Muscle of back (tissue), 11 donors: Measurements from ENCODE around the gene THOC7. TPM values are rescaled to one million over a fixed set of nuclear protein-coding genes. Genes with fewer than 3 reads are reported as not detected.

Experiments
- DNase-seq, 3 donors: peaks; one replicate each; pipeline versions ENCODE4 v3.0.0 to v3.0.0-alpha.2; 2013
- polyA plus RNA-seq, 10 donors: library from polyadenylated mRNA; unstranded; fragments of 120-200 nt; gene quantifications; one replicate each; pipeline ENCODE4 v1.2.1, GENCODE V29; 2013; ENCODE audit not compliant: insufficient read length in 10 of 10

THOC7 gene
- polyA plus RNA-seq, 10 donors = 49.5 to 65.2 (median 57.3) TPM

DNA sequence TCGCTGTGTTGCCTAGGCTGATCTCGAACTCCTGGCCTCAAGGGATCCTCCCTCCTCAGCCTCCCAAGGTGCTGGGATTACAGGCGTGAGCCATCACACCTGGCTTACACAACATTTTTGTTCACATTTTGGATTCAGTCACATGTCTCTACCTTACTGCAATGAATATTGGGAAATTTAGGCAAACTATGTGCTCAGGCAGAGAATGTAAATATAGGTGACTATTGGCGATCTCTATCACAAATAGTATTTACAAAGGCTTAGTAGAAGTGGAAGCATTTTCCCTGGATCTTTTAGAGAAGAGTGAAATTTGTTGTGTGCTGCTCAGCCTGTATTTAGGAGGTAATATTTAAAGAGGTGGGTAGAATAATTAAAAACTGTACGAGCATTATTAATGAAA, 27.9 kb upstream of the THOC7 start:
- no peak for DNase-seq

DNA sequence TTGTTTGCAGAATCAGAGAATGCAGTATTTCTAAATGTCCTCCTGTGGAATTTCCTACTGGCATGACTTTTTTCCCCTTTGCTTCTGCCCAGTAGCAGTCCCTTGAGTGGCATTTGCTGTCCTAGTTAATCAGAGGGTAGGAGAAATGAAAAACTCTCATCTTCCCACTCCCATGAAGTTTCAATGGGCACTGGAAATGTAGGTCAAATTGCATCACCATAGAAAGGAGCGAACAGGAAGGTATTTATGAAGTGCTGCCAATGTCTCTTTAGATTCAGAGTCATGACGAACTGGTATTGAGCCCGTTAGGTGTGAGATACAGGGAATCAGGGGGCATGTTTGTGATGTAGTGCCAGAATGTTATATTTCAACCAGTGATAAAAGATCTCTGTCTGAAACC, 23.3 kb upstream of the THOC7 start:
- DNase-seq = no peak

DNA sequence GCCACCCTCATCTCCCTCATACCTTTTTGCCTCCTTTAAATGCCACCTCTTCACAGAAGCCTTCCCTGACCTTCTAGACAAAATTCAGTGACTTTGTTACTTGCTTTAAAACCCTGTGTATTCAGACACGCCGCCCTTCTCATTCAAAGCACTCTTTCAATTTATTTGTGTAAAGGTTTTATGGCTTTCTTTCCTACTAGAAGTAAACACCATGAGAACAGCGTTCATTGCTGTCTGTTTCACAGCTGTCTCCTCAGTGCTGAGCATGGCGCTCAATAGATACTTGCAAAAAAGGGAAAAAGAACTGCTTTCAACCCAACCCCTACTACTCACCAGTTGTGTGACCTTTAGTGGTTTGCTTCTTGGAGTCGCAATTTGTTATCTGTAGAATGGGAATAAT, 17.0 kb upstream of the THOC7 start:
- no peak for DNase-seq

DNA sequence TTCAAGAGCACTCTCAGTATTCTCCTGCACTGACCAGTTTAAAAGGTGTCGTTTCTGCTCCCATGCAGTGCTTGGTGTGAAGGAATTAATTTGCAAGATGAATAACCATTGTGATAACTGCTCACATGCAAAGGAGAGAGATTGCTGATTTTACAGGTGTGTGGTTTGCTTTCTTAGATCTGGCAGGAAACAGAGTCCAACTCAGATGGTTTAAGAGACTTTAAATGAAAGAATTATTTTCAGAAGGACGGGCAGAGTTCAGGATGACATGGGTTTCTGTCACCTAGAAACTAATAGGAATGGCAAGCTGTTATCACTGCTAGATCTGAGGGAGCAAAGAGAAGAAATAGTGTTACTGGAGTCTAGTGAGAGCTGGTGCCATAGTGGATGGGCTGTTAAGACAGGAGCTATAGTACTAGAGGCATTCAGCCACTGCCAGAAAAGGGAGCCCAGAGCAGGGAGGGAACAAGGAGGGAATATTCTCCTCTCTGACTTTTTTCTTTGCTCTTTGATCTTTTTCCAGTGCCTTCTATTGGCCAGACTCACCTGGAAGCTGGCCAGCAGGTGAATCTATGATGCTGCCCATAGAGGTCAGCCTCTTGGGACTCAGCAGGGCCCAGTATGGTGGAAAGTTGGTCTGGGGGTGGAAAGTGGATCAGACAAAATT, 14.9 kb upstream of the THOC7 start:
- no peak for DNase-seq

DNA sequence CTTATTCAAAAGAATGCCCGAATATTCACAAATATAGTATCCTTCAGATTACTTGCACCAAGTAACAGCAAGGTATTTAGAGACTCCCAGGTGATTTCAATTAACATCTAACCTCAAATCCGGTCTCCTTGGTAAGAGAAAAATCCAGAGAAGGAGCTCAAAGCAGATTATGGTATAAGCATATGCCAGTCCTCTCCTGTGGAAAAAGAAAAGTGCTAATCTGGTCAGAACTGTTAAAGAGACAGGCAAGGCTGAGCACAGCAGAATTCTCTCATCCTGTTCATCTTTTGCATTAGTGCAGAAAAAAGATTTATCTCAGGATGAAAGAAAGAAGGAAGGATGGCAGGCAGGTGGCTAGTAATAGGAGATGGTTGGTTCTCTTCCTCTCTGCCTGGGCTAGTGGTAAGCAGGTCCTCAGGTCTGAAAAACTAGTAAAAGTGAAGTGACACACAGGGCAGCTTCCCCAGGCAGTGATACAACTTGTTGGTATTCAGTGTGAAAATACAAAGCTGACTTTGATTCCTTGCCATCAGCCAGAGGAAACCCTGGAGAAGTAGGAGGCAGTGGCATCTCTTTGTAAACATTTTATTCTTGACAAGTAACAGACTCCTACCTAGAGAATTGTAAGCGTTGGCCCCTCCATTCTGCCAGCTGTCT, 14.3 kb upstream of the THOC7 start:
- no peak for DNase-seq

DNA sequence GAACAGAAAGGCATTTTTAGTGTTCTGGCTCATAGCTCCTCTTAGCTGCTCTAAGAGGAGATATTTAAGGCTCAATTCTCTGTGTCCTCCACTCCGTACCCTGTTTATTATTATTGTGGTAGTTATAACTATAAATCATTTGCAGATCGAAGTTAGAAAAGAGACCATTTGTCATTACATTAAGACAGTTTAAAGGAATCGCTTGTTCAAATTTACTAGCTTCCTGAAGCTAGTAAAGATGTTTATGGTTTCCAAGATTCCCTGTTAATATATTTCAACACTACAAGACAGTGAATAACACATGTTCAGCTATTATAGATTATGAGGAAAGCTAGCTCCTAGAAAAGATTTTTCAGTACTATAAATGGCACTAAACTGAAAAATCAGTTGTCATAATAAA, 12.7 kb upstream of the THOC7 start:
- no peak for DNase-seq

DNA sequence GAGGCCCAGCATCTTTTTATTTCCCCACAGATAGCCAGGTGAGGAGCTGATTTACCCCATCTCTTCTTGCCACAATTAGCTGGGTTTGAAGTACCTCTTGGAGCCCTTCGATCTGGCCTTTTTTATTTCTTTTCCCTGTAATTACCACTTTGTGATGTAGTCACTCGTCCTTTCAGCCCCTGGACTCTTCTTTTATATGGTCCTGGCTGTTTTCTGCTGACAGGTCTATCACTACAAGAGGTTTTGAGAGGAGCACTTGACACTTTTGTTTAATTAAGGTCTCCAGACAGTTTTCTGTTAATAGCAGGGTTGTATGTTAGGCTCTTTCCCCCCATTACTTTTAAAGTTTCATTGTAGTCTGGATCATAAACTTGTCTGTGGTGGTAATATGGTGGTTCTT, 11.9 kb upstream of the THOC7 start:
- no peak for DNase-seq

DNA sequence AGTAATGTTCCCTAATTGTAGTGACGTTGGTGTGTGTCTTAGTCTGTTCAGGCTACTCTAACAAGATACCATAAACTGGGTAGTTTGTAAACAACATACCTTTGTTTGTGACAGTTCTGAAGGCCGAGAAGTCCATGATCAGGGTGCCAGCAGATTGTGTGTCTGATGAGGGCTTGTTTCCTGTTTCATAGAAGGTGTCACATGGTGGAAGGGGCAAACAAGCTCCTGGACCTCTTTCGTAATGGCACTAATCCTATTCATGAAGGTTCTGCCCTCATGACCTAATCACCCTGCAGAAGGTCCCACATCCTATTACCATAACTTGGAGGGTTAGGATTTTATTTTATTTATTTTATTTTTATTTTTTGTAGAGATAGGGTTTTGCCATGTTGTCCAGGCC, 11.2 kb upstream of the THOC7 start:
- no peak for DNase-seq

DNA sequence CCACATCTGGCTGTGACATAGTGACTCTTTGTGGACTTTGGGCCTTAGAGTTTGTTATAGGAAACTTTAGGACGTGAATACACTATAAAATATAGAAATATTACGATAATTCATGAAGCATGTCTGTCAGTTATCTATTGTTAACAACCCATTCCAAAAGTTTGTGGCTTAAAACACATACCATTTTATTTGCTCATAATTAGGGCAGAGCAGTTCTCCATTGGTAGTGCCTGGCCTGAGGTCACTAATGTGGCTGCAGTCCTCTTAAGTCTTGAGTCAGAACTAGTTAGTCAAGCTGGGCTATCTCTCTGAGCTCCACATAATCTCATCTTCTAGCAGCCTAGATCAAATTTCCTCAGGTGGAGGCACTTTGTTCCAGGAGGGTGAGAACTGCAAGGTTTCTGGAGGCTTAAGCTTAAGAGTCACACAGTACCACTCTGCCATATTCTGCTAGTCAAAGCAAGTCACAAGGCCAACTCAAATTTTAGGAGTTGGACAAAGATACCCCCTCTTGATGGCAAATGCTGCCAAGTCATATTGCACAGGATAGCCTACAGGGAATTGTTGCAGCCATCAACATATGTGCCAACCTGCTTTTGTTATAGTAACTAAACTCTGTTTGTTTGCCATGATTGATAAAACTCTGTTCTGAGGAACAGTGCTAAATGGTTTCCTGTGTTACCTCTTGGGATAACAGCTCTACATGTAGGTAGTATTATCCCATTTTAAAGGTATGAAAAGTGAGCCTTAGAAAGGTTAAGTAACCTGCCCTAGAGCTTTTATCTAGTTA, 8.7 kb upstream of the THOC7 start:
- DNase-seq = peak in 1 of 3 donors; percentile 32

DNA sequence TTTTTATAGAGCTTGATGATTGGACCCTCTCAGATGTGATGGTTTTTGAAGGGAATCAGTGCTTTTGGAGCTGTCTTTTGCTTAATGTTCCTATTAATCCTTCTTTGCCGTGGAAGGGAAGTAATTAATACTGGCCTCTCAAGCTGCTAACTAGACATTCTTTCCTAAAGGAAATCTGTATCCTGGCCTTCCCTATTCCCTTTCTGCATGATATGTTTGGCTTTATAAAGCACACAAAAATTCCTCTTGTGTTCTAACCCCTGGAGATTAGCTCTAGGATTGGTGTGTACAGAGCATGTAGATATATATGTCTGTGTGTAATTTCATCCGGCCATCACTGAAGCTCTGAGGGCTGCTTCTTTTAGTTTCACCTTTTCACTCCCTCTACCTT, 7.0 kb upstream of the THOC7 start:
- DNase-seq = no peak

DNA sequence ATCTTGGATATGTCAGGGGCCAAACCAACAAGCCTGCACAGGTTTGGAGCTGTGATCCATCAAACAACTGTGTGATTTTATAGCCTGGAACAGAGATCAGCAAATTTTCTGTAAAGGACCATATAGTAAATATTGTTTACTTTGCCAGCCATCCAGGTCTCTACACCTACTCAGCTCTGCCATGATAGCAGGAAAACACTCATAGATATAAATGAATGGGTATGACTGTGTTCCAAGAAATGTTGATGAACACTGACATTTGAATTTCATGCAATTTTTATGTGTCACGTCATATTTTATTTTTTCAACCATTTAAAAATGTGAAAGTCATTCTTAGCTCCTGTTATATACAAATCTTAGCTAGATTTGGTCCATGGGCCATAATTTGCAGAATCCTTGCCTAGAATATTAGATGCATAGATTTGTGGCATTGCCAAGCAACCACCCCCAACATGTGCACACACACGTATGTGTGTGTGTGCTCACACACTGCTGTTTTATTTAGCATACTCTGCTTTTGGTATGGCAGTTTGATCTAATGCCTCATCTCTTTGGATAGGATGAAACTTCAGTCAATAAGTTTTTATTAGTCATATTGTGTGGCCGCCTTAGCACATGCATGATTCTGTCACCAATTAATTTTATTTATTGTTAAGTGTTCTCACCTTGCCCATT, 6.5 kb upstream of the THOC7 start:
- no peak for DNase-seq

DNA sequence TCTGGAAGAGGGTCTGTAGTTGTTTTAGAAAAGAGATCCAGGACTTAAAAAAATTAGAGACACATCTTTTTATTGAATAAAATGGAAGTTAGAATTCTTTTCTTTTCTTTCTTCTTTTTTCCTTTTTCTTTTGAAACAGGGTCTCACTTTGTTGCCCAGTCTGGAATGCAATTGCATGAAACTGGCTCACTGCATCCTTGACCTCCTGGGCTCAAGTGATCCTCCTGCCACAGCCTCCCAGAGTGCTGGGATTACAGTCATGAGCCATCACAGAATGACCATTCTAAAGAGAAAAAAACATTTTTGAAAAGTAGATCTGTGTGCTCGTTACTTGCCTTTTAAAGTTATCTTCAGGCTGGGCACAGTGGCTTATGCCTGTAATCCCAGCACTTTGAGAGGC, 3.6 kb upstream of the THOC7 start:
- no peak for DNase-seq

DNA sequence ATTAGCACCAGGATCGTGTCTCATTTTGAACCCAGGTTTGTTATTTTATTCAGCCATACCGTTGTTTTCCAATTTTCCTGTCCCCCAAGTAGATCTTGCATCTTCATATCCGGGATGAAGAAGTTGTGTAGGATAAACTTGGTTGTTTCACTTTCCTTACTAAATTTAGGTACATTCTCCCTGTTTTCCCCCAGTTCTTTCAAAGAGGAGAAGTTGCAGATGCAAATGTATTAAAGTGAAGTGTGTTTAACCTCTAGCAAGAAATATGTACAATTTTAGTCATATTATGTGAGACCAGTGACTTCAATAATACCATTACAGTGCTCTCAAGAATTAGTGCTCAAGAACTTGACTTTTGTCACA, 1.3 kb upstream of the THOC7 start:
- no peak for DNase-seq

DNA sequence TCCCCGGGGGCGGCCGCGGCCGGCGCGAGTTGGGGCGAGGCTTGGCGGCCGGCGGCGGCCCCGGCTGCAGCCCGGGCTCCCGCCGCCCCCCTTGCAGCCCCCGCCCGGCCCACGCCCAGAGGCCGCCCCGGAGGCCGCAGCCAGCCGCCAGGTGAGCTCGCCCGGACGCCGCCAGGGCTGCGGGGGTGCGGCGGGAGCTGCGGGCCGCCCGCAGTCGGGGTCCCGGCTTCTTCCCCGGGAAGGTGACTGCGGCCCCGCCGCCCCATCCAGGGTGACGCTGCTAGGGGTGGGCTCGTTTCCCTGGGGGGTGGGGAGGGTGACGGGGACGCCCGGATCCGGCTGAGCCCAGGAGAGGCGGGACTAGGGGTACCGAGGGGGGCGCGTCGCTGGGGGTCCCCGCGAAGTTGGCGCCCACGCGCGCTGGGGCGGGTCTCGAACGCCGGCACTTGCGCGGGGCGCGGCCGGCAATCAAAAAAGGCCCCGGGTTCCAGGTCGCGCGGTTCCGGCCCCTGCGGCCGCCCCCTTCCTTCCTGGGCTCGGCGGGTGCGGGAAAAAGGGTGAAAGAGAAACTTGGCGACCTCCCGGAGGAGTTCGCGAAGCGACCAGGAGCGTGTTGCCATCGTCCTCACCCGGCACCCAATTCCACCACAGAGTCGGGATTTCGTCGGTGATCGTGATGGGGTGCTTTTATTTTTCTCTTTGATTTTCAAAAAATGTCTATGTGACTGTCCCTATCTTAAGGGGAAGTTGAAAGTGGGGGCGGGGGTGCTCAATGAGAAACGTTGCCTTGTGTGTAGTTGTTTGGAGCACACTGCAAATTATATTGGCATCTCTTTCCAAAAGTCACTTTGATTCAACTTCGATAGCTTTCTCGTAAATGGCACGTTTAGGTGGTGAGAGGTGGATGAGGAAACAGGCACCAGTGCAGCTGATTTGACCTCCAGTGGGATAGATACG, 681 bp upstream of the THOC7 start:
- peak; percentile 11 to 70 (median 46) for DNase-seq

DNA sequence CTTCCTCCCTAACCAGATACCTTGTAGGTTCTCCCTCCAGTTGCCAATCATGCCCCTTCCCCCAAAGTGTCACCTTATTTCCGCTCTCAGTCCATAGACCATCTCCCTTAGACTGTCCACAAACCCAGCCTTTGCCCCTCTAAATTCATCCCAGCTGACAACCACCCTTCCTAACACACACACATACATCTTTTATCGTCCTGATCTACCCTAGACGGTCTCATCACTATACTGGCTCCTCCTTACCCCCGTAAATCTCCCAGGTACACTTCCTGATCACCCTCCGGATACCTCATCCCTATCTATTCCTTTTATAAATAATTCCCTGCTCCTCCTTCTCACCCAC, 828 bp downstream of the THOC7 start:
- DNase-seq = no peak

DNA sequence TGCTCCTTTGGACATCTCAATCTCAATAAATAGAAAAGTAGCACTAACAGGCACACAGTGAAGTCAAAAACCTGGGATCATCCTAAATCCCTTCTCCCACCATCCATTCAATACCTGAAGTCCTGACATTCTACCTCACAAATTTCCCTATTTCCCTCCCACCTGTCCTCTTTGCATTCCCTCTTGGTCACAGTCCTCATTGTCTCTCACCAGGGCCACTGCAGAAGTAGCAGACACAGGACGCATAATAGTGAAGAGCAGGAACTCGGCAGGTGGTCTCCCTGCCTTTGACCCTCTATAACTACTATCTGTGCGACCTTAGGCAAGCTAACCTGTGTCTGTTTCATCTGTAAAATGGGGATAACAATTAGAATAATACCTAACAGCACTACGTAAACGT, 2.3 kb downstream of the THOC7 start:
- no peak for DNase-seq

DNA sequence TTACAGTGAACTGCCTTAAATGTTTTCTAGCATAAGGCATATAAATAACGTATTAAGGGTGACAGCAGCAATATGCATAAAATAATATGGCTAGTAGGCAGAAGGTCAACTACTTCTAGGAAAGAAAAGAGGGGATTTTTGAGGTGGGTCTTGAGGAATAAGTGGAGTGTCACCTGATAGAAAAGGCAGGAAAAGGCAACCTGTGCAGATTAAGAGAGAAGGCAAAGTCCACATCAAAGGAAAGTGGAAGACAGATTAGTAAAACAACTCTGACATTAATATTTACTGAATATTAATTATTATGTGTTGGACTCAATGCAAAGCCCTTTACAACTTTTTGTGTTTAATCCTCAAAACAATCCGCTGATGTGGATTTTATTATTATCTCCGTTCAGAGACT, 2.8 kb downstream of the THOC7 start:
- DNase-seq = no peak

DNA sequence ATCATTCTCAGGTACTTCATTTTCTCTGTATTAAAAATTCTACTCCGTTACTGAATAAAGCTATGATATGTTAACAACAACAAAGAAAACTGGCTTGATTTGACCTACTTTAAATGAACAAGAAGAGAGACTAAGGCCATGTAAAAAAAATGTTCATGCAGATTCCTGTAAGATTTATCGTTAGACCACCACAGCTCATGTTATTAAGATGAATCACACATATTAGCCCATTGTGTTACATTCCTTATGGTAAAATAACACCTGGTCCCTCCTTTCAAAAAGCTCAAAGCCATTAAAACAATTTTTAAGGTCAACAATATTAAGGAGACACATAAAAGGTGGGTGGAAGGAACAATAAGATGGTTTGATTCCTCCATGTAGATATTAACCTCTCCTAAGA, 6.3 kb downstream of the THOC7 start:
- DNase-seq = no peak

DNA sequence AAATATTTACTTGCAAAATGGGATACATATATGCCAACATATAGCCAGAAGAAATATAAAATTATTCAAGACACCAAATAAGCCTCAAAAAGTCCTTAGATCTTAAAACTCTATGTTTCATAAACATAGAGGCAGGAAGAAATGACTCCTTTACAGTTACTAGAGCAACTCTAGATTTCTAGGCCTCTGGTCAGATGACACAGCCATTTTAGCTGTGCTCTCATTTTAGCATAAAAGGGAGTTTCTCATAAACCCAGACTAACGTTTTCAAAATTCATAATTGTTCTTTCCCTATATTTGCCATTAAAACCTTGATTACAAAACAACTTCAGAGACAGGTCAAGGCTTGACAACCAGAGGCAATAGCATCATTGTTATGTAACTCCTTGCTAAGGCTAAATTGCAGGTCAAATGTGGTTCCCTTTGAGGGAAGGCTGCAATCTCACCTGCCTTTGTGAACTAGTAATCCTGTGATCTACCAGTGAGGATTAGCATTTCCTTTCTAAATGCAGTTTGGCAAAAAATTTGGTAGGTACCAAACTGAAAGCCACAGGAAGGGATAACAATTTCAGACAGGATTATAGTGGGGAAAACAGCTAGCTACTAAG, 8.2 kb downstream of the THOC7 start:
- no peak for DNase-seq

DNA sequence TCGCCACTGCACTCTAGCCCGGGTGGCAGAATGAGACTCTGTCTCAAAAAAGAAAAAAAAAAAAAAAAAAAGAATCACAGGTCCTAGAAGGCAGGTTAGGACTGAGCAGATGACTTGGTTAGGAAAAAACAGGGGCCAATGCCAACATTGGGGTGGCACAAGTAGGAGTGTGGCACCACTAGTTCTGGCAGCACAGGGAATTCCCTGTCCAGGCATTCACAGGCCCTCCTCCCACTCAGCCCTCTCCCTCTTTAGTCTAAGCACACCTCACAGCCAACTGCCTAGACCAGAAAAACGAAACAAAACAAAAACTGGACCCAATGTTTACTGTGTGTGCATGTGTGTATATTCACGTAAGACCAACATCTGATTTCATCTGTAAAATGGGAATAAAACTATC, 10.5 kb downstream of the THOC7 start:
- DNase-seq = no peak

DNA sequence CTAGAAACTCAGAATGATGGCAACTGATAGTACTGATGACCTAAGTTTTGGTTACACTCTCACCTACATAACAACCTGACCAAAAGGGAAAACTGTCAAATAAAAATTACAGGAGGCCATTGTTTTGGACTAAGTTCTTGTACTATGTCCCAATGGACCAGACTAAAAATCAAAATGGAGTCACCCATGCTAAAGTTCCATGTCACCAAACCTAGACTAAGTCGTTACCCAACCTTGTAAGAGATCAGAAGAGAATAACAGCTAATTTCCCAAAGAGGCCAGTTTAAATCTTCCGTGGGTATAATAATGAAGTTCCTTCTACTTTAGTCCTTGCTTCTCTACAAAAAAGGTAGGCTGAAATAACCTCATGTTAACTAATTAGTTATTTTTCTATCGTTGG, 12.3 kb downstream of the THOC7 start:
- DNase-seq = no peak
